Stimulated activated CD8-positive, alpha-beta memory T cell treated with anti-CD3 and anti-CD28 coated beads, Interleukin-12 subunit alpha, Interleukin-12 subunit beta, amount 100 ng/mL, for 4 hours (primary cell): ENCODE data around the gene CDC73.
"Not testable (repeated sequence)": the region's sequence is repeated elsewhere in the genome, so short reads cannot be mapped to it uniquely, and the experiment has no call there.

ENCODE experiments used
- DNase-seq: peaks from one replicate; pipeline ENCODE4 v3.0.0-alpha.2; 2020; ENCODE audit warnings: low read depth

CDC73 gene

GRCh38 chr1:193181985-193182384 lies 60.2 kb downstream of the CDC73 start:
- DNase-seq: no peak

GRCh38 chr1:193183019-193183627 lies 61.3 kb downstream of the CDC73 start:
- DNase-seq: no peak

GRCh38 chr1:193184776-193185175 lies 62.9 kb downstream of the CDC73 start:
- no peak for DNase-seq

GRCh38 chr1:193185211-193185610 lies 63.4 kb downstream of the CDC73 start:
- DNase-seq: no peak

- DNase-seq: no peak
Observed at GRCh38 chr1:193185901-193186731, 64.3 kb downstream of the CDC73 start, which contains the start of gene B3GALT2. Gene B3GALT2 (minus strand): TSS chr1:193186613. CDS start chr1:193181562, 5,051 bp downstream.

- no peak for DNase-seq
Observed at GRCh38 chr1:193187114-193187513, 65.3 kb downstream of the CDC73 start.

- DNase-seq: not testable (repeated sequence)
Observed at GRCh38 chr1:193188915-193189314, 67.1 kb downstream of the CDC73 start.

- no peak for DNase-seq
Observed at GRCh38 chr1:193189442-193190095, 67.7 kb downstream of the CDC73 start.

- DNase-seq: no peak
Observed at GRCh38 chr1:193190096-193190744, 68.4 kb downstream of the CDC73 start.

GRCh38 chr1:193192586-193192985 lies 70.8 kb downstream of the CDC73 start:
- no peak for DNase-seq

- DNase-seq: no peak
Observed at GRCh38 chr1:193199940-193200339, 78.1 kb downstream of the CDC73 start.

- no peak for DNase-seq
Observed at GRCh38 chr1:193201021-193201420, 79.2 kb downstream of the CDC73 start.

- DNase-seq: no peak
Observed at GRCh38 chr1:193210996-193211395, 89.2 kb downstream of the CDC73 start.

- DNase-seq: no peak
Observed at GRCh38 chr1:193211539-193211938, 89.7 kb downstream of the CDC73 start.

- no peak for DNase-seq
Observed at GRCh38 chr1:193212637-193213036, 90.8 kb downstream of the CDC73 start.

- DNase-seq: no peak
Observed at GRCh38 chr1:193213998-193214397, 92.2 kb downstream of the CDC73 start.

- DNase-seq: no peak
Observed at GRCh38 chr1:193216920-193217319, 95.1 kb downstream of the CDC73 start.

- DNase-seq: no peak
Observed at GRCh38 chr1:193219391-193219790, 97.6 kb downstream of the CDC73 start.

GRCh38 chr1:193221651-193222050 lies 99.8 kb downstream of the CDC73 start:
- DNase-seq: no peak

GRCh38 chr1:193222056-193222615 lies 100.3 kb downstream of the CDC73 start:
- no peak for DNase-seq

GRCh38 chr1:193229136-193229535 lies 107.3 kb downstream of the CDC73 start:
- no peak for DNase-seq

- not testable (repeated sequence) for DNase-seq
Observed at GRCh38 chr1:193231146-193231545, 109.3 kb downstream of the CDC73 start.
